AG09319 (cell line): Measurements from ENCODE around the gene ERI3.

ENCODE experiments used
- DNase-seq: peaks from one replicate; pipeline ENCODE4 v3.0.0-alpha.2; 2010; ENCODE audit warnings: low read depth; ENCODE audit errors: extremely low read depth
- TF ChIP-seq, protein P1 (sequence below): IDR thresholded peaks from 2 replicates; pipeline ENCODE4 v1.5.1; 2011; ENCODE audit warnings: low read depth, mild to moderate bottlenecking, inconsistent platforms, low read length, moderate library complexity

Gene ERI3

DNA sequence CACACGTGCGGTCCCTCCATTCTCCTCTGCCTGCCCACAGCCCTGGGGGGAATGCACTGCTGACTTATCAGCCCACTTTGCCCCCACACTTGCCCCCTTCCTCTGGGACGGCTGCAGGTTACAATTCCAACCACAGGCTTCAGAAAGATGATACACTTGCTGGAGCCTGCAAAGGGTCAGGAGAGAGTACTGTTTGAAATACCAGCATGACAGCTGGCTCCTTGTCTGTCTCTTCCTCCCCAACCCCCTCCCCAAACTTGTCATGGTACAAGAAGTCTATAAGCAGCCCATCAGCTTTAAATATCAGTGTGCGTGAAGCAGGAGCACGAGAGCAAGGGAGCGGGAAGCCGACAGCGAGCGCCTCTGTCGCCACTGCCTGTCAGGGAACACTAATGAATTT lies 62.4 kb downstream of the ERI3 start:
- DNase-seq, result no peak
- TF ChIP-seq, protein P1, sequence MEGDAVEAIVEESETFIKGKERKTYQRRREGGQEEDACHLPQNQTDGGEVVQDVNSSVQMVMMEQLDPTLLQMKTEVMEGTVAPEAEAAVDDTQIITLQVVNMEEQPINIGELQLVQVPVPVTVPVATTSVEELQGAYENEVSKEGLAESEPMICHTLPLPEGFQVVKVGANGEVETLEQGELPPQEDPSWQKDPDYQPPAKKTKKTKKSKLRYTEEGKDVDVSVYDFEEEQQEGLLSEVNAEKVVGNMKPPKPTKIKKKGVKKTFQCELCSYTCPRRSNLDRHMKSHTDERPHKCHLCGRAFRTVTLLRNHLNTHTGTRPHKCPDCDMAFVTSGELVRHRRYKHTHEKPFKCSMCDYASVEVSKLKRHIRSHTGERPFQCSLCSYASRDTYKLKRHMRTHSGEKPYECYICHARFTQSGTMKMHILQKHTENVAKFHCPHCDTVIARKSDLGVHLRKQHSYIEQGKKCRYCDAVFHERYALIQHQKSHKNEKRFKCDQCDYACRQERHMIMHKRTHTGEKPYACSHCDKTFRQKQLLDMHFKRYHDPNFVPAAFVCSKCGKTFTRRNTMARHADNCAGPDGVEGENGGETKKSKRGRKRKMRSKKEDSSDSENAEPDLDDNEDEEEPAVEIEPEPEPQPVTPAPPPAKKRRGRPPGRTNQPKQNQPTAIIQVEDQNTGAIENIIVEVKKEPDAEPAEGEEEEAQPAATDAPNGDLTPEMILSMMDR, result no peak

DNA sequence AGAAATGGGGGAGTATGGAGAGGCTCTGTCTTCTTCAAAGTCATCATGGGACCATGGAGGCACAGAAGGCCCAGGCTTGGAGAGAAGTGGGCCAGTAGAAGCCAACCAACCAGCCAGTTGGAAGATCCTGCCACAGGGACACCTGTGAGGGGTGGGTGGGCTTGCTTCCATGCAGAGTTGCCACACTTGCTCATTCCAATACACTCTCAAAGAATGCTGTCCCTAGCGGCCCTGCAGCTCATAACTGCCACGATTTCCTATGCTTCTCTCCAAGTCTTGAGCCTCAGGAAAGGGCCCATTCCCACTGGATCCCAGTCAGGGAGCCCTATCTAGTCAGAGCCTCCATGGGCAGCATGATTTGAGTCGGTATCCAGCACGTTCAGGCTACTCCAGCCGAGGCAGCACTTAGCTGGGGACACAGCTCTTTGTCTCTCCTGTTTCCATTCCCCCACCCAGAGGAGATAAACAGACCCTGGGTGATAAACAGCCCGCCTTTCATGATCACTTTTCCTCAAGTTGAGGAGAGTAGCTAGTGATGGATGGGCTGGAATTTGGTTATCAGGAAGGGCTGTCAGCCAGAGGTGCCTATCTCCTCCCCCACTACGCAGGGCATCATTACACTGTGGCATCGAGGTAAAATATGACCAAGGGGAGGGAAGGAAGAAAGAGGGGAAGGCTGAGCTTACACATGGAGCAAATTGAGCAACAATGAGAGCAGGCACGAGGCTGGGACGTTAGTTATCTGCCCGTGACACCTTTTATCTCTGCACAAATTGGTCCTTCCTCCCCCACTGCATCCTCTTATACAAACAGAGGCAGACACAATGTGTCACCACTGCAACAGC lies 64.6 kb downstream of the ERI3 start:
- DNase-seq, result no peak
- TF ChIP-seq, protein P1, result no peak

DNA sequence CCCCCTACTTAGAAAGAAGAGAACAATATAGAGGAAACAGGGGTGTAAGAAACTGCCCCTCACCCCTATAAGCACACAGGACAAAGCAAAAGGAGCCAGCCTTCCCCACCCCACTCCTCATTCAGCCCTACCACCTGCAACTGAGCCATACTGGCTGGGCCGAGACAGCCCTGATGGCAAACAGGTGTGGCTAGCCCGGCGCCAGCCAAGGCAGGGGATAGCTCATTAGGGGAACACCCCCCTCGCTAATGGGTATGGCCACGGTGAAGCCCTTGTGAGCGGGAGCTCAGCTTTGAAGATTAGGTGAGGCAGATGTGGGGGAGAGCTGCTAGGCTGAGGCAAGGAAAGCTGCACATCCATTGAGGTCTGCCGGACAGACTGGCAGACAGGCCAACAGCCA lies 65.5 kb downstream of the ERI3 start:
- TF ChIP-seq, protein P1, result no peak
- DNase-seq, result no peak

DNA sequence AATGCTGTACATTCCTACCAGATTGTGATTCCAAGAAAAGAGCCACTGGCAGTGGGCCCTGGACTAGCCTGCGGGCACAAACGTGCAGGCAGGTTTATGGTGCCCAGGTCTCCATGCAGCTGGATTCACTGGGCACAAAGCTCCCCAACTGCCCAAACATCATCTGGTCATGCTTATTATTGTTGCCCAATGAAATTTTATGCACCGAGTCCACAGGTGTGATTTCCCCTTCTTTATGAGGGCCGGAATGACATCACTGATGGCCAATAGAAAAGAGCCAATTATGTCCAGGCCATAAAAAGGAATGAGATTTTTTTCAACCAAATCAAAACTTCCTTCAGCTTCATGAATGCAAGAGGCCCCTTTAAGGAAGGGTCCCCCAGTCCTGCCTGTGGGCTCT lies 66.2 kb downstream of the ERI3 start:
- TF ChIP-seq, protein P1, result no peak
- DNase-seq, result no peak

DNA sequence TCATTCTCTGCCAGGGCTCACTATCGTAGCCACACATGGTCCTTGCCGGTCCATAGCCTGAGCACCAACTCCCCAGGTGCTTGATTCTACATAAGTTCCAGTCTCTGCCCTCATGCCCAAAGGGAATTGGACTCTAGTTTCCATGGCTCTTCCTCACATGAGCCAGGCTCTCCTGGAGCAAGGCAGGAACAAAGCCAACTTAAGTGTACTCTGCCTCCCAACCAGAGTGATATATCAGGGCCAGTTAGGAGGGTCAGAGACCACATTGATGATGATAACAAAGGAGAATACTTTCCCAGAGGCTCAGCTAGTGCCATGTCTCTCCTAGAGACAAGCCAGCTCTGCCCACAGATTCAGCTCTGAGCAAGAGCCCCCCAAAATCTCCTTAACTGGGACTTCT lies 70.9 kb downstream of the ERI3 start:
- DNase-seq, result no peak
- TF ChIP-seq, protein P1, result no peak

DNA sequence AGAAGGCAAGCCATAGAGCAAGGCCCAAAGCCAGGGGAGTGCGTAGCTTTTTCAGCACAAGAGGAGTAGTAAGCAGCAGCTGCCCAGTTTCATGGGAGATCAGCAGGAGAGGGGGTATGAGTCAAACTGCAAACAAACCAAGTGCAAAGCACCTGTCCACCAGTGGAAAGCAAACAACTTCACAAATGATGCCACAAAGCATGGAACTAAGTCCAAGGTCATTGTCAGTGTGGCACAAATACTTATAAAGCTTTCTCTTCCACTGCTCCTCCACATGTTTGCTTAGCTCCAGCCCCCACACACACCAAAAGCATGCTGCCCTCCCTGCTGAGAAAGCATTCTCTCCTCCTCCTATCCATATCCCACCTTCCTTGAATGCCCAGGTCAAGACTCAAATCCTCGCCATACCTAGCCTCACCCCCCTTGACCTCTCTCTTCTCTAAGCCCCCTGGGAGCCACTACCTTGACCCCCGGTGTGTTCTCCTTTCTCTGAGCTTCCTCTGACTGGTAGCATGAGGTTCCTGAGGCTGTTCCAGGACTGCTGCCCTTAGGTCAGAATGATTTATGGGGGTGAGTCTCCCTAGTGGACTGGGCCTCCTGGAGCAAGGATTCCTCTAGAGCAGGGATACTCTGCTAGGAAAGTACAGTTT lies 71.4 kb downstream of the ERI3 start:
- DNase-seq, result no peak
- TF ChIP-seq, protein P1, result no peak

DNA sequence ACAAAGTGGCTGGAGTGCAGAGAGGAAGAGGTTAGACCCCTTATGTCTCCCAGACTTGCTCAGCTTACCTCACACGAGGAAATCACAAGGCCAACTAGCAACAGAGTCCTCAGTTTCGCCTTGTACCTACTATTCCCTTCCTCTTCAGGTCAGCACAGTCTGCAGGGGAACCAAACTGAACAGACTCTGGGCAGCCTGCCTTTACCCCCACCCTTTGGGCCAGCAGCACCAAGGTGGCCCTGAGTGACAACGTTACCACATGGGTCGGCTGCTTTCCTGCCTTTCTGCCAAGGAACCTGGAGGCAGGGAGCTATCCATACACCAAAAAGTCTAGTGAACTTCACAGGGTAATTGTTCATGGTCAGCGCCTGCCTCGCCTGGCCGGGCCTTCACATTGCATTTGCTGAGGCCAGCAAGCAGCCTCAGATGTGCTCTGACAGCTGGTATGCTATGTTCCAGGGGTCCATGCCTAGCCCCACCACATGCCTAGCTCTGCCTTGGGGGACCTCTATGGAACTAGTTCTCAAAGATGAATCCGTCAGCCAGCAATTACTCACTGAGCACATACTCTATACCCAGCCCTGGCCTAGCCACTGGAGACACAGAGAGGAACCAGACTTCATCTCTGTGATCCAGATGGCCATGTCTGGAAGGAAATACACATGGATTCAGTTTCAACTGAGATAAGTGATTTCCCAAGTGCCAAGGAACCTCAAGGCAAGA lies 72.2 kb downstream of the ERI3 start:
- DNase-seq, result no peak

More for the DNA sequence above, 72.2 kb downstream of the ERI3 start:
- TF ChIP-seq, protein P1, result no peak
